WERI-Rb-1 (cell line): Measurements from ENCODE around the gene ALDH1A1.

Experiments used
- DNase-seq: peaks from one replicate; pipeline ENCODE4 v3.0.0-alpha.2; 2020
- H3K27ac ChIP-seq: fragments of 250-450 bp; sonication (Bioruptor Pico); 2 replicates; pipeline ENCODE4 v1.5.1; 2020; ENCODE audit warnings: mild to moderate bottlenecking, moderate library complexity
- H3K27me3 ChIP-seq: fragments of 250-450 bp; sonication (Bioruptor Pico); 2 replicates; pipeline ENCODE4 v1.5.1; 2021; ENCODE audit warnings: mild to moderate bottlenecking, low read depth, moderate library complexity; ENCODE audit not compliant: insufficient read depth, severe bottlenecking
- H3K36me3 ChIP-seq: fragments of 250-450 bp; sonication (Bioruptor Pico); 2 replicates; pipeline ENCODE4 v1.5.1; 2020; ENCODE audit warnings: mild to moderate bottlenecking, moderate library complexity
- H3K4me3 ChIP-seq: 2 replicates; pipeline ENCODE4 v1.5.1; 2011; ENCODE audit warnings: low read depth, mild to moderate bottlenecking, control low read depth, low read length
- H3K9me3 ChIP-seq: fragments of 250-450 bp; sonication (Bioruptor Pico); 2 replicates; pipeline ENCODE4 v1.5.1; 2021; ENCODE audit warnings: mild to moderate bottlenecking, moderate library complexity; ENCODE audit not compliant: severe bottlenecking
- CTCF ChIP-seq: IDR thresholded peaks from 2 replicates; pipeline ENCODE4 v1.5.1; 2011; ENCODE audit warnings: low read depth, mild to moderate bottlenecking, control low read depth, inconsistent platforms, low read length

The ALDH1A1 gene

GRCh38 chr9:72906810-72907209, 46.0 kb downstream of the ALDH1A1 start:
- DNase-seq, result no peak
- no peak overlapping the region for H3K27ac ChIP-seq
- TF ChIP-seq CTCF, result no peak
- H3K27me3 ChIP-seq, result no peaks in the 10 kb centered on the region
- no peaks in the 10 kb centered on the region for H3K36me3 ChIP-seq
- no peaks in the 10 kb centered on the region for H3K9me3 ChIP-seq
- no peak overlapping the region for H3K4me3 ChIP-seq

DNA sequence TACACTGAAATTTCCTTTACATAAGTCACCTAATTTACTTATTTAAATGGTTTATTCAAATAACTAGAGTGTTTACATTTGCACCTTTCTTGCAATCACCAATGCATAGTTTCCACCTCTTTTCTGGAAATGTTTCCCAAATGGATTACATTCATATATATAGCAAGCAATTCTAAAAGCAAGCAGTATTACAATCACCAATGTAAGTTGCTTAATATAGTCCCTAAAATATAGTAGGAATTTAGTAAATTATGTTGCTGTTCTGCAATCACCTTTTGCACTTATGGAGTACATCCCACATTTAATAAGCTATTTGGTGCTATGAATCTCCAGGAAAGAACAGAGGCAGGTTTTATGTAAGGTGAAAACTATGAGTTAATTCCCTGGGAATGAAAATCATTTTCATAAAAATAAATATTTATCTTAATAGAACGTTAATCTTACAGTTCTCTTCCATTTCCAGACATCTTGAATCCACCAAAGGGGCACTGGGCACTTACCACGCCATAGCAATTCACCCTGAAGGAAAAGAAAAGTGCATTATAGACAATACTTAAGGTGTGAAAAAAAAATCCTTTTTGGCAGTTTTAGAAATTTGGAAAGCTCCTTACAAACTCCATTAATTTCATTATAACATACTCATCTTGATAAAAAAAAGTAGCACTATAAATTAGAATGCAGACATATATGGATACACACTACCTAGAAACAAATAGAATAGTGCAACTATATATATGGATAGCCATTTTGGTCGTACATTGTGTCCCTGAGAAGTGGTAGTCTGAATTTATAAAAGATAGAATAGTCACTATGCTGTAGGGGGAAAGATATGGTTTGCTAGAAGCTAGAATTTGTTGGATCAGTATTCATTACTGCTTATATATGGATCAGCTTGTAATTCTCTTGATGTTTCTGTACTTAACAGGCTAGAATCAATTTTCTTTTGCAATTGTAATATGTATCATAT, 47.1 kb downstream of the ALDH1A1 start:
- Histone ChIP-seq H3K9me3 (no peaks in the 10 kb centered on the region), H3K36me3 (no peaks in the 10 kb centered on the region), H3K27ac (no peak overlapping the region), H3K4me3 (no peak overlapping the region), H3K27me3 (no peaks in the 10 kb centered on the region)
- no peak for TF ChIP-seq CTCF
- DNase-seq, result no peak

DNA sequence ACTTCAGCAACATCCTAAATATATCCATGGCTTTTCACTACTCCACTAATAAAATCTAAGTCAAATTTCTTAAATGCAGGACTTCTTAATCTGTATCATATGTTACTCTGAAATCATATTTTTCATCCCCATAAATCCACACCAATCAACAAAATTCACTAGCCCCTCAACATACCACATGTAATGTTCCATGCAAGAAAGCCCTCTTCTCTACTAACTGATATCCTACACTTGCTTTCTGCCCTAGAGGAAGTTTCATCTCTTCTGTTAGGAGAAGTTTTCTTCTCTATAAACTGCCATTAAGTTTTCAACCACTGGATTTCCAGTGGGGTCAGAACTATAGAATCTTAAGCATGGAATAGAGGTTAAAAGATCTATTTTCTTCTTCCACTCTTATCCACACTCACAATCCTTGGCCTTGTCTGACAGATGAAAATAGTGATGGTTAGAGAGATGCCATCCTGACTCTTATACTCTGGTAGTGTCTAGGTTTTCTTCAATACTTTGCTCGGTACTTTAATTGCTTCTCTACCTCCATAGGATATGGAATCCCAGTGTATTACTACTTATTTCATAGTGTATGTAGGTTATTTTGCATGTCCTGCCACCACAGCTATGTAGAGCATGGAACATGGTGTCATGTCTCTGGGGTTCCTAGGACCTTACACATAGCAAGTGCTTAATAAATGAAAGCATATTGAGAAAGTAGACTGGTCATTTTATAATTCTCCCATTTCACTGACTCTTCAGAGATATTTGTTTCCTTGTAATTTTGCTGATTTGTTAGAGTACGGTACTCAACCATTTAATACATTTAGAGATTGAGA, 48.4 kb downstream of the ALDH1A1 start:
- Histone ChIP-seq H3K27ac (no peak overlapping the region), H3K9me3 (no peaks in the 10 kb centered on the region)
- TF ChIP-seq CTCF, result no peak

GRCh38 chr9:72903103-72903502, 49.8 kb downstream of the ALDH1A1 start:
- no peaks in the 10 kb centered on the region for H3K36me3 ChIP-seq
- no peaks in the 10 kb centered on the region for H3K27me3 ChIP-seq
- no peak for TF ChIP-seq CTCF
- H3K9me3 ChIP-seq, result no peaks in the 10 kb centered on the region
- H3K27ac ChIP-seq, result no peak overlapping the region
- no peak overlapping the region for H3K4me3 ChIP-seq
- DNase-seq, result no peak

More for the DNA sequence above, 48.4 kb downstream of the ALDH1A1 start:
- Histone ChIP-seq H3K27me3 (no peaks in the 10 kb centered on the region), H3K4me3 (no peak overlapping the region), H3K36me3 (no peaks in the 10 kb centered on the region)
- DNase-seq, result no peak

DNA sequence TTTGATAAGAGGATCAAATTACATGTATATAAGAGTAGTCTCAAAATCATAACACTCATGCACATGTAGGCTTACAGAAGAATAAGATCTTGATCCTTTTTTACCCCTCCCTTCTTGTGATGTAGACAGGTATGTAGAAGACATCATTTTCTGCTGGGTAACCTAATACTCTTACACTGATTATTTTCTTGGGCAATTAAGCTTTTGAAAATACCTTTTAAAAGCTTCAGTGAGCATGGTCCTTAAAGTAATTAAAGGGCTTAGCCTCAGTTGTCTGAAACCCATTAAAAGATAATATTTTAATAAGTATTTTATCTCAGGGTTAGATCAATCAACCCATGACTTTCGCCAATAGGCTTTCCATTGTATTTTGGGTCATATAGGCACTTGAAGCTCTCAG, 50.6 kb downstream of the ALDH1A1 start:
- DNase-seq, result no peak
- no peak overlapping the region for H3K27ac ChIP-seq
- no peaks in the 10 kb centered on the region for H3K36me3 ChIP-seq
- no peaks in the 10 kb centered on the region for H3K27me3 ChIP-seq
- no peak for TF ChIP-seq CTCF
- H3K4me3 ChIP-seq, result no peak overlapping the region
- no peaks in the 10 kb centered on the region for H3K9me3 ChIP-seq
